ENCODE measurements around the gene AKAP12. TPM values are rescaled to one million over a fixed set of nuclear protein-coding genes. Genes with fewer than 3 reads are reported as not detected.

Gene AKAP12
- total RNA-seq, 1 experiment from 2014 or later, result 90.0 TPM

GRCh38 chr6:151265282-151265681 is 25.5 kb downstream of the AKAP12 start:
- ChIA-PET POLR2A (interaction anchor here (0.7 to 0.8 kb wide), 2 partner anchors 10 to 49 kb away, joined by 3 to 6 read pairs; no protein-coding TSS in a partner anchor), CTCF (interaction anchor here (0.6 kb wide), 1 partner anchor 89 kb away, joined by 4 read pairs; no protein-coding TSS in a partner anchor)
- DNase-seq (ENCODE audit: low spot score) (no peak), ATAC-seq (no peak)
- no peaks in the 10 kb centered on the region for H3K36me3 Mint-ChIP-seq
- H3K27me3 Mint-ChIP-seq (ENCODE audit: low read depth), result no peaks in the 10 kb centered on the region
- no peak overlapping the region for H3K4me3 Mint-ChIP-seq
- H3K9me3 Mint-ChIP-seq, result no peaks in the 10 kb centered on the region
- H3K4me1 Mint-ChIP-seq, result peaks cover 12% of the 10 kb centered on the region
- TF ChIP-seq FOXJ3 (CRISPR knock-in tag; IDR thresholded peaks at IDR 0.05; ENCODE audit: borderline replicate concordance) (no peak), PRRX2 (CRISPR knock-in tag; IDR thresholded peaks at IDR 0.05) (no peak), NFATC4 (CRISPR knock-in tag; IDR thresholded peaks at IDR 0.05) (no peak)
- H3K27ac Mint-ChIP-seq, result no peak overlapping the region

DNA sequence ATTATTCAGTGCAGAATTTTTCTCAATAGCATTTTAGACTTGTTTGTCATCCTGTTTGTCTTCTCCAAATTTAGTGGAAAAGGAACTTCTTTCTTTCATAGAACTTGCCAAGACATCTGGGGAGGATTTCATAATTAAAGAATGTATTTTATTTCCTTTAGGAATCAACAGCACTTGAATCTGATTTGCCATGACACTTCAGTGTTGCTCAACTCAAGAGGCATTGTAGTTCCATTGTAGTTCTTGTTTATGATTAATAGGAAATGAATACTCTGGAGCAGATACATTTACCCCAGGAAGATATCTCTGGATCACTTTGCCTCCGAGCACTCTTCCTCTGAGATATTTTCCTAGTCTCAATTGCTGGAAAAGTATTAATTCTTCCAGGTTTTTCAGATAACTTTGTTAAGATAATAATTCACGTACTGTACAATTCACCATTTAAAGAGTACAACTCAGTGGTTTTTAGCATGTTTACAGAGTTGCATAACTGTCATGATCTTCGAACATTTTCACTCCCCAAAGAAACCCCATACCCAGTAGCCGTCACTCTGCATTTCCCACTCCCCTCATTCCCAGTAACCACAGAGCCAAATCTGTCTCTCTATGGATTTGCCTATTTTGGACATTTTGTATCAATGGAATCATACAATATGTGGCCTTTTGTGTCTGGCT is 29.7 kb downstream of the AKAP12 start:
- TF ChIP-seq, protein P1, sequence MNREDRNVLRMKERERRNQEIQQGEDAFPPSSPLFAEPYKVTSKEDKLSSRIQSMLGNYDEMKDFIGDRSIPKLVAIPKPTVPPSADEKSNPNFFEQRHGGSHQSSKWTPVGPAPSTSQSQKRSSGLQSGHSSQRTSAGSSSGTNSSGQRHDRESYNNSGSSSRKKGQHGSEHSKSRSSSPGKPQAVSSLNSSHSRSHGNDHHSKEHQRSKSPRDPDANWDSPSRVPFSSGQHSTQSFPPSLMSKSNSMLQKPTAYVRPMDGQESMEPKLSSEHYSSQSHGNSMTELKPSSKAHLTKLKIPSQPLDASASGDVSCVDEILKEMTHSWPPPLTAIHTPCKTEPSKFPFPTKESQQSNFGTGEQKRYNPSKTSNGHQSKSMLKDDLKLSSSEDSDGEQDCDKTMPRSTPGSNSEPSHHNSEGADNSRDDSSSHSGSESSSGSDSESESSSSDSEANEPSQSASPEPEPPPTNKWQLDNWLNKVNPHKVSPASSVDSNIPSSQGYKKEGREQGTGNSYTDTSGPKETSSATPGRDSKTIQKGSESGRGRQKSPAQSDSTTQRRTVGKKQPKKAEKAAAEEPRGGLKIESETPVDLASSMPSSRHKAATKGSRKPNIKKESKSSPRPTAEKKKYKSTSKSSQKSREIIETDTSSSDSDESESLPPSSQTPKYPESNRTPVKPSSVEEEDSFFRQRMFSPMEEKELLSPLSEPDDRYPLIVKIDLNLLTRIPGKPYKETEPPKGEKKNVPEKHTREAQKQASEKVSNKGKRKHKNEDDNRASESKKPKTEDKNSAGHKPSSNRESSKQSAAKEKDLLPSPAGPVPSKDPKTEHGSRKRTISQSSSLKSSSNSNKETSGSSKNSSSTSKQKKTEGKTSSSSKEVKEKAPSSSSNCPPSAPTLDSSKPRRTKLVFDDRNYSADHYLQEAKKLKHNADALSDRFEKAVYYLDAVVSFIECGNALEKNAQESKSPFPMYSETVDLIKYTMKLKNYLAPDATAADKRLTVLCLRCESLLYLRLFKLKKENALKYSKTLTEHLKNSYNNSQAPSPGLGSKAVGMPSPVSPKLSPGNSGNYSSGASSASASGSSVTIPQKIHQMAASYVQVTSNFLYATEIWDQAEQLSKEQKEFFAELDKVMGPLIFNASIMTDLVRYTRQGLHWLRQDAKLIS (CRISPR knock-in tag; IDR thresholded peaks at IDR 0.05; ENCODE audit: borderline replicate concordance), result no peak
- no peak for TF ChIP-seq ELF4 (CRISPR knock-in tag; IDR thresholded peaks at IDR 0.05; ENCODE audit: low read depth)
- no peak for TF ChIP-seq SMAD4 (CRISPR knock-in tag; IDR thresholded peaks at IDR 0.05)
- no peak for TF ChIP-seq IRF2 (CRISPR knock-in tag; IDR thresholded peaks at IDR 0.05; ENCODE audit: borderline replicate concordance, low read depth)
- no peak for TF ChIP-seq FOXP4 (CRISPR knock-in tag; IDR thresholded peaks at IDR 0.05)
- TF ChIP-seq ZNF138 (CRISPR knock-in tag; conservative IDR thresholded peaks at IDR 0.05), result no peak
- TF ChIP-seq, protein P2, sequence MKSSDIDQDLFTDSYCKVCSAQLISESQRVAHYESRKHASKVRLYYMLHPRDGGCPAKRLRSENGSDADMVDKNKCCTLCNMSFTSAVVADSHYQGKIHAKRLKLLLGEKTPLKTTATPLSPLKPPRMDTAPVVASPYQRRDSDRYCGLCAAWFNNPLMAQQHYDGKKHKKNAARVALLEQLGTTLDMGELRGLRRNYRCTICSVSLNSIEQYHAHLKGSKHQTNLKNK (CRISPR knock-in tag; IDR thresholded peaks at IDR 0.05), result no peak
- TF ChIP-seq OVOL2 (CRISPR knock-in tag; IDR thresholded peaks at IDR 0.05; ENCODE audit: borderline replicate concordance), result no peak
- no peak for TF ChIP-seq CREB1 (CRISPR knock-in tag; IDR thresholded peaks at IDR 0.05)
- TF ChIP-seq NR3C1 (CRISPR knock-in tag; conservative IDR thresholded peaks at IDR 0.05; ENCODE audit: low read depth), result no peak
- no peak for TF ChIP-seq NR2C2 (CRISPR knock-in tag; IDR thresholded peaks at IDR 0.05)
- TF ChIP-seq, protein P3, sequence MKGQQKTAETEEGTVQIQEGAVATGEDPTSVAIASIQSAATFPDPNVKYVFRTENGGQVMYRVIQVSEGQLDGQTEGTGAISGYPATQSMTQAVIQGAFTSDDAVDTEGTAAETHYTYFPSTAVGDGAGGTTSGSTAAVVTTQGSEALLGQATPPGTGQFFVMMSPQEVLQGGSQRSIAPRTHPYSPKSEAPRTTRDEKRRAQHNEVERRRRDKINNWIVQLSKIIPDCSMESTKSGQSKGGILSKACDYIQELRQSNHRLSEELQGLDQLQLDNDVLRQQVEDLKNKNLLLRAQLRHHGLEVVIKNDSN (CRISPR knock-in tag; IDR thresholded peaks at IDR 0.05), result no peak
- no peak for TF ChIP-seq SP1 (CRISPR knock-in tag; conservative IDR thresholded peaks at IDR 0.05)
- no peak for TF ChIP-seq CREM (CRISPR knock-in tag; IDR thresholded peaks at IDR 0.05)
- TF ChIP-seq NFYB (CRISPR knock-in tag; conservative IDR thresholded peaks at IDR 0.05; ENCODE audit: low read depth), result no peak
- no peak overlapping the region for H3K4me3 Mint-ChIP-seq
- ATAC-seq, result no peak
- DNase-seq (ENCODE audit: low spot score), result no peak
- no peaks in the 10 kb centered on the region for H3K4me1 Mint-ChIP-seq
- no peaks in the 10 kb centered on the region for H3K9me3 Mint-ChIP-seq
- H3K27ac Mint-ChIP-seq, result no peak overlapping the region
- CTCF ChIA-PET, result no interaction called here
- no peaks in the 10 kb centered on the region for H3K36me3 Mint-ChIP-seq
- POLR2A ChIA-PET, result no interaction called here
- no peaks in the 10 kb centered on the region for H3K27me3 Mint-ChIP-seq (ENCODE audit: low read depth)

Data from WTC11 (cell line).